A549 (cell line): Measurements from ENCODE around the gene PRPF8. TPM values are rescaled to one million over a fixed set of nuclear protein-coding genes. Genes with fewer than 3 reads are reported as not detected.

Experiments used
- ATAC-seq, 2 experiments: fragments of 200-7000 bp in 1 of 2; fragments of >200 bp in 1 of 2; cut with Nextera tagmentation in 1 of 2; cut with Tn5 transposase in 1 of 2; 3 replicates each; pipeline versions ENCODE4 v1.8.0 to v1.9.1; 2018 to 2020; ENCODE audit warnings: mild to moderate bottlenecking in 1 of 2, moderate library complexity in 1 of 2
- CTCF ChIA-PET: fragments of 300-600 bp; sonication (Branson Sonifier 250); formaldehyde crosslinking; extraction: SDS; loops from one replicate; lab custom pipeline; 2021; ENCODE audit warnings: antibody characterized with exemption, inconsistent platforms; lab: Yijun Ruan, JAX
- POLR2A ChIA-PET: fragments of 350-600 bp; formaldehyde crosslinking; extraction: SDS; loops from one replicate; lab custom pipeline; 2021; ENCODE audit warnings: antibody characterized with exemption, inconsistent platforms; lab: Yijun Ruan, JAX
- DNase-seq, 2 experiments: peaks; one replicate each; pipeline versions ENCODE4 v3.0.0 to v3.0.0-alpha.2; 2011 to 2016; ENCODE audit warnings: low read depth in 1 of 2, low spot score in 1 of 2
- FAIRE-seq: peaks from 2 replicates; lab custom pipeline; 2011; peaks lifted over from hg19 to GRCh38; lab: Jason Lieb, UNC
- H3K27ac ChIP-seq, 2 experiments: fragments of >200 bp; sonication (Bioruptor Twin); formaldehyde crosslinking; 3 replicates each; pipeline ENCODE4 v1.5.1; 2016 to 2017
- H3K4me1 ChIP-seq: fragments of >200 bp; sonication (Bioruptor Twin); formaldehyde crosslinking; 3 replicates; pipeline ENCODE4 v1.6.1; 2016
- H3K4me2 ChIP-seq: fragments of >200 bp; sonication (Bioruptor Twin); formaldehyde crosslinking; 3 replicates; pipeline ENCODE4 v1.6.1; 2016
- H3K4me3 ChIP-seq: fragments of >200 bp; sonication (Bioruptor Twin); formaldehyde crosslinking; 3 replicates; pipeline ENCODE4 v1.5.1; 2016
- H3K9me3 ChIP-seq: fragments of >200 bp; sonication (Bioruptor Twin); formaldehyde crosslinking; 3 replicates; pipeline ENCODE4 v1.6.1; 2016
- ATOH8 ChIP-seq: fragments of 250-450 bp; sonication (Bioruptor Pico); IDR thresholded peaks from 2 replicates; pipeline ENCODE4 v1.5.0; 2020; ENCODE audit warnings: low read depth, mild to moderate bottlenecking, moderate library complexity
- BHLHE40 ChIP-seq: IDR thresholded peaks from 2 replicates; pipeline ENCODE4 v1.6.1; 2012; ENCODE audit warnings: low read depth, low read length, inconsistent platforms
- CBX2 ChIP-seq: fragments of 200-600 bp; sonication (generic); IDR thresholded peaks from 2 replicates; pipeline ENCODE4 v1.6.1; 2016; ENCODE audit warnings: low read depth, mild to moderate bottlenecking, borderline replicate concordance
- CTCF ChIP-seq: fragments of >200 bp; sonication (Bioruptor Twin); formaldehyde crosslinking; IDR thresholded peaks from 3 replicates; pipeline ENCODE4 v1.5.1; 2016
- EHF ChIP-seq: fragments of 250-450 bp; sonication (Bioruptor Pico); IDR thresholded peaks from 2 replicates; pipeline ENCODE4 v1.5.0; 2020; ENCODE audit warnings: mild to moderate bottlenecking
- EHMT2 ChIP-seq: fragments of 200-600 bp; sonication (generic); IDR thresholded peaks from 2 replicates; pipeline ENCODE4 v1.6.1; 2016; ENCODE audit warnings: antibody characterized with exemption, low read depth, mild to moderate bottlenecking, moderate library complexity
- ELK1 ChIP-seq: fragments of 150-350 bp; IDR thresholded peaks from 2 replicates; pipeline ENCODE4 v1.6.1; 2014; ENCODE audit warnings: low read depth, mild to moderate bottlenecking, low read length
- ESRRA ChIP-seq: fragments of 150-350 bp; IDR thresholded peaks from 2 replicates; pipeline ENCODE4 v1.6.1; 2014; ENCODE audit warnings: mild to moderate bottlenecking, low read length, borderline replicate concordance
- FOSB ChIP-seq: fragments of 250-450 bp; sonication (Bioruptor Pico); IDR thresholded peaks from 2 replicates; pipeline ENCODE4 v1.5.0; 2020; ENCODE audit warnings: mild to moderate bottlenecking, moderate library complexity
- FOSL2 ChIP-seq, 2 experiments: fragments of 450-650 bp in 1 of 2; fragments of >200 bp in 1 of 2; sonication (Bioruptor Twin) in 1 of 2; formaldehyde crosslinking; IDR thresholded peaks; 2 replicates each; pipeline versions ENCODE4 v1.5.0 to v1.6.1; 2016 to 2020; ENCODE audit warnings: mild to moderate bottlenecking in 1 of 2, moderate library complexity in 1 of 2
- GATA3 ChIP-seq: IDR thresholded peaks from 2 replicates; pipeline ENCODE4 v1.6.1; 2012; ENCODE audit warnings: borderline replicate concordance
- HEYL ChIP-seq: fragments of 250-450 bp; sonication (Bioruptor Pico); IDR thresholded peaks from 2 replicates; pipeline ENCODE4 v1.8.0; 2021; ENCODE audit warnings: mild to moderate bottlenecking, moderate library complexity
- HMGXB4 ChIP-seq: fragments of 250-450 bp; sonication (Bioruptor Pico); IDR thresholded peaks from 2 replicates; pipeline ENCODE4 v1.5.0; 2021; ENCODE audit warnings: mild to moderate bottlenecking, moderate library complexity, borderline replicate concordance
- HOXB5 ChIP-seq: fragments of 250-450 bp; sonication (Bioruptor Pico); IDR thresholded peaks from 2 replicates; pipeline ENCODE4 v1.5.0; 2020; ENCODE audit warnings: mild to moderate bottlenecking, moderate library complexity
- KDM5A ChIP-seq: fragments of 200-600 bp; sonication (generic); IDR thresholded peaks from 2 replicates; pipeline ENCODE4 v1.6.1; 2016; ENCODE audit warnings: antibody characterized with exemption, mild to moderate bottlenecking
- MAFK ChIP-seq: fragments of 450-650 bp; IDR thresholded peaks from 2 replicates; pipeline ENCODE4 v1.6.1; 2014; ENCODE audit not compliant: partially characterized antibody
- MAX ChIP-seq: IDR thresholded peaks from 2 replicates; pipeline ENCODE4 v1.6.1; 2012
- MYC ChIP-seq: IDR thresholded peaks from 2 replicates; pipeline ENCODE4 v1.6.1; 2012; ENCODE audit warnings: mild to moderate bottlenecking, inconsistent platforms, low read length, improper control_type of control experiment, borderline replicate concordance
- NR3C1 ChIP-seq: fragments of >200 bp; sonication (Bioruptor Twin); formaldehyde crosslinking; IDR thresholded peaks from 3 replicates; pipeline ENCODE4 v1.6.1; 2017
- PHF8 ChIP-seq: fragments of 200-600 bp; sonication (generic); IDR thresholded peaks from 2 replicates; pipeline ENCODE4 v1.6.1; 2016; ENCODE audit warnings: low read depth, mild to moderate bottlenecking, antibody characterized with exemption, moderate library complexity, borderline replicate concordance
- POLR2A ChIP-seq: IDR thresholded peaks from 2 replicates; pipeline ENCODE4 v1.6.1; 2012; ENCODE audit warnings: mild to moderate bottlenecking, low read length
- POLR2AphosphoS2 ChIP-seq: conservative IDR thresholded peaks from 2 replicates; pipeline ENCODE4 v1.6.1; 2012; ENCODE audit warnings: low read length, improper control_type of control experiment, inconsistent platforms
- RARB ChIP-seq: fragments of 250-450 bp; sonication (Bioruptor Pico); IDR thresholded peaks from 2 replicates; pipeline ENCODE4 v1.8.0; 2021; ENCODE audit warnings: mild to moderate bottlenecking, moderate library complexity
- RCOR1 ChIP-seq: fragments of 150-350 bp; IDR thresholded peaks from 2 replicates; pipeline ENCODE4 v1.6.1; 2014; ENCODE audit warnings: antibody characterized with exemption, low read length, low read depth
- RFX5 ChIP-seq: fragments of 450-650 bp; IDR thresholded peaks from 2 replicates; pipeline ENCODE4 v1.7.1; 2014; ENCODE audit warnings: antibody characterized with exemption, mild to moderate bottlenecking, moderate library complexity
- SMC3 ChIP-seq: fragments of >200 bp; sonication (Bioruptor Twin); formaldehyde crosslinking; IDR thresholded peaks from 3 replicates; pipeline ENCODE4 v1.6.1; 2018; ENCODE audit warnings: inconsistent platforms
- TFCP2L1 ChIP-seq: fragments of 250-450 bp; sonication (Bioruptor Pico); IDR thresholded peaks from 2 replicates; pipeline ENCODE4 v1.5.0; 2021; ENCODE audit warnings: mild to moderate bottlenecking
- TP53 ChIP-seq: fragments of 250-450 bp; sonication (Bioruptor Pico); IDR thresholded peaks from 2 replicates; pipeline ENCODE4 v1.5.0; 2021; ENCODE audit warnings: mild to moderate bottlenecking, moderate library complexity
- ZC3H11A ChIP-seq: fragments of 450-650 bp; IDR thresholded peaks from 2 replicates; pipeline ENCODE4 v1.6.1; 2014; ENCODE audit warnings: antibody characterized with exemption, mild to moderate bottlenecking
- ZSCAN20 ChIP-seq: fragments of 250-450 bp; sonication (Bioruptor Pico); IDR thresholded peaks from 2 replicates; pipeline ENCODE4 v1.8.0; 2022; ENCODE audit warnings: mild to moderate bottlenecking, moderate library complexity
- WGBS: methylation state at CpG from one replicate; pipeline ENCODE4 v1.1.6; 2017; ENCODE audit errors: missing lambda C conversion rate; 5-methylcytosine and 5-hydroxymethylcytosine counted together
- polyA plus RNA-seq, 4 experiments: library from polyadenylated mRNA; depleted of rRNA in 3 of 4; stranded (reverse); fragments of >200 nt; fragmentation: RNase III in 1 of 4; extraction: RNeasy Plus Mini Kit Qiagen cat#74134 plus additional on column Dnase treatment in 1 of 4; gene quantifications; 2 replicates in 3 of 4; 3 replicates in 1 of 4; pipeline ENCODE4 v1.2.3, GENCODE V29; 2011 to 2017

Gene PRPF8
- polyA plus RNA-seq, 2 of the 4 experiments (the other 2 are of a cell fraction): 234 to 263 TPM

- ChIA-PET CTCF (interaction anchor here (0.9 to 23.8 kb wide), 11 partner anchors 15 to 326 kb away, joined by 3 to 591 read pairs (median 6); partner anchors contain the start of genes OVCA2, RILP and SERPINF1), POLR2A (interaction anchor here (0.7 to 3.4 kb wide), 20 partner anchors 8 to 329 kb away, joined by 3 to 43 read pairs (median 10); partner anchors contain the start of genes PRPF8, RILP and SLC43A2)
- FAIRE-seq (no peak), DNase-seq (no peak), ATAC-seq (no peak)
- H3K4me3 ChIP-seq: peak overlapping the region; percentile 87
- peak overlapping the region; percentile 93 to 95 for H3K27ac ChIP-seq
- peak overlapping the region; percentile 99 for H3K4me2 ChIP-seq
- peaks cover 54% of the 10 kb centered on the region for H3K4me1 ChIP-seq
- no peaks in the 10 kb centered on the region for H3K9me3 ChIP-seq
- 0% methylated on average over 1 of the region's 23 CpGs for WGBS
- peak; percentile 93 for TF ChIP-seq PHF8
- no peak for TF ChIP-seq TP53 (CRISPR knock-in tag)
Measured at GRCh38 chr17:1715803-1716075, 31.1 kb upstream of the PRPF8 start.

GRCh38 chr17:1714980-1715802 lies 30.5 kb upstream of the PRPF8 start:
- 1% methylated on average over 16 of the region's 32 CpGs for WGBS
- ATAC-seq (peak; percentile 22 to 49), DNase-seq (peak; percentile 90 to 91), FAIRE-seq (no peak)
- Histone ChIP-seq H3K4me2 (peak overlapping the region; percentile 99), H3K9me3 (no peaks in the 10 kb centered on the region), H3K4me3 (peak overlapping the region; percentile 87), H3K27ac (peak overlapping the region; percentile 93 to 95), H3K4me1 (peaks cover 50% of the 10 kb centered on the region)
- ChIA-PET POLR2A (interaction anchor here (0.7 to 3.4 kb wide), 21 partner anchors 8 to 149 kb away, joined by 3 to 43 read pairs (median 8); partner anchors contain the start of genes PRPF8 and RILP), CTCF (interaction anchor here (0.7 to 23.8 kb wide), 17 partner anchors 10 to 350 kb away, joined by 3 to 591 read pairs (median 9); partner anchors contain the start of genes RILP, SCARF1 and SERPINF1)
- TF ChIP-seq TFCP2L1 (CRISPR knock-in tag): peak; percentile 91; the same call in 1 of the 2 replicates
- TF ChIP-seq TP53 (CRISPR knock-in tag): peak; percentile 94; the same call in 1 of the 2 replicates
- TF ChIP-seq EHF: peak; percentile 47; the same call in 1 of the 2 replicates
- TF ChIP-seq CBX2: no peak
- no peak for TF ChIP-seq ELK1
- no peak for TF ChIP-seq POLR2A
- TF ChIP-seq RFX5: peak; percentile 46; the same call in 1 of the 2 replicates
- TF ChIP-seq ZSCAN20 (CRISPR knock-in tag): no peak
- no peak for TF ChIP-seq ZC3H11A
- peak; percentile 91 for TF ChIP-seq ESRRA
- TF ChIP-seq MYC: no peak; the same call in 1 of the 2 replicates
- TF ChIP-seq RCOR1: no peak
- no peak for TF ChIP-seq KDM5A
- no peak for TF ChIP-seq MAFK
- no peak for TF ChIP-seq NR3C1
- TF ChIP-seq HMGXB4 (CRISPR knock-in tag): no peak
- TF ChIP-seq FOSL2 (IDR thresholded peaks at IDR 0.05): no peak
- peak; percentile 87 for TF ChIP-seq FOSL2 (CRISPR knock-in tag; IDR thresholded peaks at IDR 0.05)
- peak; percentile 29 for TF ChIP-seq ATOH8 (CRISPR knock-in tag)
- TF ChIP-seq HOXB5 (CRISPR knock-in tag): 0 out of 2 replicates have a peak, but pooled peaks have one; percentile 10
- 0 out of 2 replicates have a peak, but pooled peaks have one; percentile 66 for TF ChIP-seq MAX
- TF ChIP-seq EHMT2: no peak
- no peak for TF ChIP-seq HEYL
- TF ChIP-seq CTCF: no peak
- TF ChIP-seq POLR2AphosphoS2: no peak; the same call in 1 of the 2 replicates
- TF ChIP-seq SMC3: no peak
- no peak for TF ChIP-seq BHLHE40
- peak; percentile 89 for TF ChIP-seq FOSB
- TF ChIP-seq GATA3: peak; percentile 76
- peak; percentile 73; the same call in 1 of the 2 replicates for TF ChIP-seq RARB (CRISPR knock-in tag)
